HEK293 (cell line): ENCODE data around the gene FGF10.

Source experiments
- CTCF ChIA-PET: fragments of 350-600 bp; formaldehyde crosslinking; extraction: SDS; loops from one replicate; lab custom pipeline; 2021; ENCODE audit warnings: antibody characterized with exemption; lab: Yijun Ruan, JAX
- POLR2A ChIA-PET: fragments of 300-600 bp; formaldehyde crosslinking; extraction: SDS; loops from one replicate; lab custom pipeline; 2020; ENCODE audit warnings: antibody characterized with exemption, inconsistent platforms; lab: Yijun Ruan, JAX
- H3K27ac ChIP-seq: fragments of 200-500 bp; sonication (Bioruptor generic); 2 replicates; pipeline ENCODE4 v1.5.1; 2014; ENCODE audit warnings: low read depth, low read length, control low read depth, inconsistent platforms; ENCODE audit errors: extremely low read depth
- H3K36me3 ChIP-seq, 2 experiments: fragments of 200-500 bp in 1 of 2; sonication (Bioruptor generic) in 1 of 2; 1 replicate in 1 of 2; 2 replicates in 1 of 2; pipeline ENCODE4 v1.5.1; 2014 to 2017; ENCODE audit warnings: inconsistent platforms in 2 of 2, low read length in 2 of 2; ENCODE audit not compliant: control insufficient read depth in 2 of 2, insufficient read depth in 1 of 2
- H3K4me1 ChIP-seq: fragments of 200-500 bp; sonication (Bioruptor generic); 2 replicates; pipeline ENCODE4 v1.5.1; 2014; ENCODE audit warnings: mild to moderate bottlenecking, low read length, inconsistent platforms; ENCODE audit not compliant: control insufficient read depth, insufficient read depth
- H3K4me3 ChIP-seq: 2 replicates; pipeline ENCODE4 v1.5.1; 2011; ENCODE audit warnings: low read depth, mild to moderate bottlenecking, control low read depth, low read length, moderate library complexity
- H3K9me3 ChIP-seq: fragments of 200-500 bp; sonication (Bioruptor generic); 2 replicates; pipeline ENCODE4 v1.5.1; 2014; ENCODE audit warnings: low read depth, low read length, inconsistent platforms; ENCODE audit not compliant: control insufficient read depth, insufficient read depth
- EGR2 ChIP-seq: fragments of 450-650 bp; formaldehyde crosslinking; IDR thresholded peaks from 2 replicates; pipeline ENCODE4 v1.5.1; 2016; ENCODE audit warnings: low read depth, missing biosample characterization, missing genetic modification characterization
- GLIS2 ChIP-seq: fragments of 450-650 bp; formaldehyde crosslinking; IDR thresholded peaks from 2 replicates; pipeline ENCODE4 v1.5.1; 2016; ENCODE audit warnings: missing biosample characterization, missing genetic modification characterization
- HIC1 ChIP-seq: fragments of 450-650 bp; formaldehyde crosslinking; IDR thresholded peaks from 2 replicates; pipeline ENCODE4 v1.5.1; 2016; ENCODE audit warnings: missing biosample characterization, missing genetic modification characterization
- HOXC10 ChIP-seq: sonication (generic); formaldehyde crosslinking; IDR thresholded peaks from 2 replicates; pipeline ENCODE4 v1.8.1; 2023; ENCODE audit warnings: mild to moderate bottlenecking, missing genetic modification reagents
- KLF16 ChIP-seq: fragments of 450-650 bp; formaldehyde crosslinking; IDR thresholded peaks from 2 replicates; pipeline ENCODE4 v1.5.1; 2017; ENCODE audit warnings: missing biosample characterization, missing genetic modification characterization
- OSR2 ChIP-seq: fragments of 450-650 bp; formaldehyde crosslinking; IDR thresholded peaks from 2 replicates; pipeline ENCODE4 v1.5.1; 2016; ENCODE audit warnings: missing biosample characterization, missing genetic modification characterization
- PRDM1 ChIP-seq: fragments of 450-650 bp; formaldehyde crosslinking; IDR thresholded peaks from 2 replicates; pipeline ENCODE4; 2016; ENCODE audit warnings: missing biosample characterization, missing genetic modification characterization
- PRDM10 ChIP-seq: fragments of 450-650 bp; formaldehyde crosslinking; IDR thresholded peaks from 2 replicates; pipeline ENCODE4 v1.5.1; 2016; ENCODE audit warnings: missing biosample characterization, missing genetic modification characterization
- REST ChIP-seq: fragments of 450-650 bp; formaldehyde crosslinking; IDR thresholded peaks from 2 replicates; pipeline ENCODE4 v1.5.1; 2016; ENCODE audit warnings: missing biosample characterization, missing genetic modification characterization
- ZFHX2 ChIP-seq: fragments of 450-650 bp; formaldehyde crosslinking; conservative IDR thresholded peaks from 2 replicates; pipeline ENCODE4 v1.5.1; 2016; ENCODE audit warnings: missing biosample characterization, missing genetic modification characterization
- ZNF239 ChIP-seq: fragments of 450-650 bp; formaldehyde crosslinking; IDR thresholded peaks from 2 replicates; pipeline ENCODE4 v1.5.1; 2016; ENCODE audit warnings: missing biosample characterization, missing genetic modification characterization
- ZNF311 ChIP-seq: fragments of 450-650 bp; formaldehyde crosslinking; IDR thresholded peaks from 2 replicates; pipeline ENCODE4 v1.5.1; 2017; ENCODE audit warnings: missing biosample characterization, missing genetic modification characterization, borderline replicate concordance
- ZNF350 ChIP-seq: fragments of 450-650 bp; formaldehyde crosslinking; IDR thresholded peaks from 2 replicates; pipeline ENCODE4 v1.5.0; 2017; ENCODE audit warnings: missing biosample characterization, mild to moderate bottlenecking, missing genetic modification characterization
- ZNF514 ChIP-seq: fragments of 450-650 bp; formaldehyde crosslinking; IDR thresholded peaks from 2 replicates; pipeline ENCODE4 v1.5.1; 2016; ENCODE audit warnings: missing biosample characterization, missing genetic modification characterization
- ZNF560 ChIP-seq: fragments of 450-650 bp; formaldehyde crosslinking; IDR thresholded peaks from 2 replicates; pipeline ENCODE4 v1.5.1; 2017; ENCODE audit warnings: missing biosample characterization, missing genetic modification characterization, borderline replicate concordance
- ZNF561 ChIP-seq: fragments of 450-650 bp; IDR thresholded peaks from 2 replicates; pipeline ENCODE4 v1.5.1; 2018; ENCODE audit warnings: missing biosample characterization, missing genetic modification characterization, borderline replicate concordance
- ZNF677 ChIP-seq: fragments of 450-650 bp; IDR thresholded peaks from 2 replicates; pipeline ENCODE4 v1.5.0; 2018; ENCODE audit warnings: missing biosample characterization, mild to moderate bottlenecking, missing genetic modification characterization, moderate library complexity
- ZNF792 ChIP-seq: fragments of 450-650 bp; formaldehyde crosslinking; IDR thresholded peaks from 2 replicates; pipeline ENCODE4 v1.5.1; 2016; ENCODE audit warnings: missing biosample characterization, missing genetic modification characterization

Gene FGF10

GRCh38 chr5:44390351-44390750 lies 1.1 kb upstream of the FGF10 start (continued):
- TF ChIP-seq ZNF311 (tag by site-specific recombination): no peak
- TF ChIP-seq, all 188 proteins: peak for 0

GRCh38 chr5:44389823-44390143 lies 563 bp upstream of the FGF10 start:
- ChIA-PET POLR2A (no interaction called here), CTCF (no interaction called here)
- Histone ChIP-seq H3K9me3 (no peaks in the 10 kb centered on the region), H3K27ac (no peak overlapping the region), H3K4me1 (no peaks in the 10 kb centered on the region), H3K4me3 (peak overlapping the region; percentile 37), H3K36me3 (no peaks in the 10 kb centered on the region)
- TF ChIP-seq REST (tag by site-specific recombination) (no peak), KLF16 (no peak), ZNF239 (tag by site-specific recombination) (no peak), ZNF677 (tag by site-specific recombination) (no peak), OSR2 (tag by site-specific recombination) (no peak), ZNF350 (tag by site-specific recombination) (no peak), HOXC10 (CRISPR knock-in tag) (no peak), ZNF792 (tag by site-specific recombination) (no peak), ZNF561 (tag by site-specific recombination) (no peak), HIC1 (tag by site-specific recombination) (no peak)

GRCh38 chr5:44388321-44389089 lies 715 bp downstream of the FGF10 start:
- Histone ChIP-seq H3K4me3 (peak overlapping the region; percentile 37), H3K36me3 (no peaks in the 10 kb centered on the region), H3K9me3 (no peaks in the 10 kb centered on the region), H3K4me1 (no peaks in the 10 kb centered on the region), H3K27ac (no peak overlapping the region)
- POLR2A ChIA-PET: no interaction called here
- CTCF ChIA-PET: interaction anchor here (0.7 kb wide), 1 partner anchor 614 kb away, joined by 3 read pairs; no protein-coding TSS in a partner anchor
- TF ChIP-seq ZNF514 (tag by site-specific recombination) (no peak), ZFHX2 (peak; percentile 79), EGR2 (peak; percentile 64; the same call in 1 of the 2 replicates), GLIS2 (tag by site-specific recombination) (0 out of 2 replicates have a peak, but pooled peaks have one; percentile 21), PRDM1 (peak; percentile 41; the same call in 1 of the 2 replicates), ZNF560 (tag by site-specific recombination) (no peak), PRDM10 (tag by site-specific recombination) (peak; percentile 27; the same call in 1 of the 2 replicates)
- TF ChIP-seq, all 188 proteins: peak for 5
